COLO829 (cell line): Measurements from ENCODE around the gene DOK7.
"Not testable (repeated sequence)": the region's sequence is repeated elsewhere in the genome, so short reads cannot be mapped to it uniquely, and the experiment has no call there.

Experiments used
- DNase-seq: peaks from one replicate; pipeline ENCODE4 v3.0.0; 2012; ENCODE audit warnings: low spot score

Gene DOK7

DNA sequence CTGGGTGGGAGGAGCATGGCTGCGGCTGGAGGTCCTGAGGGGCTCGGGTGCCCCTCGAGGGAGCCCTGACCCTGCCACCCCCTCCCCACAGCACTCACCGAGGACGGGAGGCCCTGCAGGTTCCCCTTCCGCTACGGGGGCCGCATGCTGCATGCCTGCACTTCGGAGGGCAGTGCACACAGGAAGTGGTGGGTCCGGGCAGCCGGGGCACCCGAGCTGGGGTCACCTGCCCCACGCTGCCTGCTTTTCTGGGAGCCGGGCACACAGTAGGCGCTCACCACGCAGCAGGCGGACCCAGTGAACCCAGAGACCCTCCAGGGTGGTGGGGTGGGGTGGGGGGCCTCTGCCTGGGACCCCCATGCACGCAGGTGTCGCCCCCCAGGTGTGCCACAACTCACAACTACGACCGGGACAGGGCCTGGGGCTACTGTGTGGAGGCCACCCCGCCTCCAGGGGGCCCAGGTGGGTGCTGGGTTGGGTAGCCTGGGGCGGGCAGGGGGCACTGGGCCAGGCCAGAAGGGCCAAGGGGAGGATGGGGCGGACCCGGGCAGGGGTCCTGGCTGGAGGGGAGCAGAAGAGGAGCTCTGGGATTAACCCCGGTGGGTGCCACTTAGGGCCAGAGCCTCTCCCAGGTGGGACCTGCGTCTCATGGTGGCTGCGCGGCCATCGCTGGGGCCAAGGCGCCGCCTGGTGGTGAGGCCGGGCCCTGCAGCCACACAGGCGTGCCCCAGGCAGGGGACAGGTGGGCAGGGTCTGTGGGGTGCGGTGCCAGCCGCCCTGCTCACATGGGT is 20.0 kb upstream of the DOK7 start:
- peak; percentile 28 for DNase-seq

DNA sequence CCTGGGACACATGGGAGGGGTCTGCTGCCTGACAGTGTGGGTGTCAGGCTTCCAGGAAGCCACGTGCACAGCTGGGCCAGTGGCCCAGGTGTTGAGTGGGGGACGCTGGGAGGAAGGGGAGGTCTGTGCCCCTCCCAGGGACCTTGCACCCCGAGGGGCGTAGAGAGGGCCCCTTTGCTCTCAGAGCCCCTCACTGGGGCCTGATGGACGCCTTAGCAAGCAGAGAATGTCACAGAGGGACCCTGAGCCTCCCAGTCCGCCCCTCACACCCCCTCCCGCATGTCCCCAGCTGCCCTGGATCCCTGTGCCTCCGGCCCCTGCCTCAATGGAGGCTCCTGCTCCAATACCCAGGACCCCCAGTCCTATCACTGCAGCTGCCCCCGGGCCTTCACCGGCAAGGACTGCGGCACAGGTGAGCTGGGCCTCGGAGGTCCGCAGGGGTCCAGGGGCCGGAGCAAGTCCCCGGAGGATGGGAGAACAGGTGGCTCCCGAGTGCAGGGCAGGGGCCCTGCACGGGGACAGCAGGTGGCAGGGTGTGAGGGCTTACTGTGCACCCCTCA is 19.3 kb upstream of the DOK7 start:
- DNase-seq, result no peak

DNA sequence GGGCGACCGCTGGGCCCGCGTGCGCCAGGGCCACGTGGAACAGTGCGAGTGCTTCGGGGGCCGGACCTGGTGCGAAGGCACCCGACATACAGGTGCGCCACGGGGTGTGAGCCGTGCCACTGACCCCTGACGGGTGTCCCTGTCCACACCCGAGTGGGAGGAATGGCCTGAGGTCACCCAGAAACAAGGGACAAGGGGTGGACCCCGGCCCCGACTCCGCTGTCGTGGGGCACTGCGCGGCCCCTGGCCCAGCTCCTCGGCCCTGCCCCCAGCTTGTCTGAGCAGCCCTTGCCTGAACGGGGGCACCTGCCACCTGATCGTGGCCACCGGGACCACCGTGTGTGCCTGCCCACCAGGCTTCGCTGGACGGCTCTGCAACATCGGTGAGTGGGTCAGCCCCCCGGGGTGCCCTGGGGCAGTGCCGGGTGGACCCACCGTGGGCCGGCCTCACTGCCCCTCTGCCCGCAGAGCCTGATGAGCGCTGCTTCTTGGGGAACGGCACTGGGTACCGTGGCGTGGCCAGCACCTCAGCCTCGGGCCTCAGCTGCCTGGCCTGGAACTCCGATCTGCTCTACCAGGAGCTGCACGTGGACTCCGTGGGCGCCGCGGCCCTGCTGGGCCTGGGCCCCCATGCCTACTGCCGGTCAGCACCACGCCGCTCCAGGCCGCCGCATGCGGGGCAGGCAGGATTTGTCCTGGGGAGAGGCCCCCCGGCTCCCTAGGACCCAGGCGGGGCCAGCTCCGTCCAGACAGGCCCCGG is 18.6 kb upstream of the DOK7 start:
- DNase-seq, result no peak

DNA sequence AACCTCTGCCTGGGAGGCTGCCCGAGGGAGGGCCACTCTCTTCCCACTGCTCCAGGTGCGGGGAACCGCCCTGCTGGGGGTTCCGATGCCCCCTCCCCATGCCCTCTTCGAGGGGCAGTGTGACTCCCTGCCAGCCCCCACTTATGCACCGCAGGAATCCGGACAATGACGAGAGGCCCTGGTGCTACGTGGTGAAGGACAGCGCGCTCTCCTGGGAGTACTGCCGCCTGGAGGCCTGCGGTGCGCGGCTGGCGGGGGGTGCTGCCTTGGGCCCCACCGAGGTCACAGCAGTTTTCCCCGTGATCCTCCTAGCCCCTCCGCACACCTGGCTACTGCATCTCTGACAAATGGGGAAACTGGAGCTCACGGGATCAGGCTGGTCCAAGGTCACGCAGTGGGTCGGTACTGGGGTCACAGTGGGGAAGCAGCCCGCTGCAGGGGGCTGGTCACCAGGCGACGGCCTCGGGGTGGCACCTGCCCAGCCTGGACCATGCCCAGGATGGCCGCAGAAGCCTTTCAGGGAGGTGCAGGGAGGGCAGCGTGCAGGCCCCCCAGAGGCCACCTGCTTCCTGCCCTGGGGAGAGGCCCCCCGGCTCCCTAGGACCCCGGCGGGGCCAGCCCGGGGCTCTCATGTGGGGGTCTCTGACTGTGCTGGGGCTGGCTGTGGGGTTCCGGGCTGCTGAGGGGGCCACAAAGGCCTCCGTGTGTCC is 17.8 kb upstream of the DOK7 start:
- DNase-seq, result no peak

DNA sequence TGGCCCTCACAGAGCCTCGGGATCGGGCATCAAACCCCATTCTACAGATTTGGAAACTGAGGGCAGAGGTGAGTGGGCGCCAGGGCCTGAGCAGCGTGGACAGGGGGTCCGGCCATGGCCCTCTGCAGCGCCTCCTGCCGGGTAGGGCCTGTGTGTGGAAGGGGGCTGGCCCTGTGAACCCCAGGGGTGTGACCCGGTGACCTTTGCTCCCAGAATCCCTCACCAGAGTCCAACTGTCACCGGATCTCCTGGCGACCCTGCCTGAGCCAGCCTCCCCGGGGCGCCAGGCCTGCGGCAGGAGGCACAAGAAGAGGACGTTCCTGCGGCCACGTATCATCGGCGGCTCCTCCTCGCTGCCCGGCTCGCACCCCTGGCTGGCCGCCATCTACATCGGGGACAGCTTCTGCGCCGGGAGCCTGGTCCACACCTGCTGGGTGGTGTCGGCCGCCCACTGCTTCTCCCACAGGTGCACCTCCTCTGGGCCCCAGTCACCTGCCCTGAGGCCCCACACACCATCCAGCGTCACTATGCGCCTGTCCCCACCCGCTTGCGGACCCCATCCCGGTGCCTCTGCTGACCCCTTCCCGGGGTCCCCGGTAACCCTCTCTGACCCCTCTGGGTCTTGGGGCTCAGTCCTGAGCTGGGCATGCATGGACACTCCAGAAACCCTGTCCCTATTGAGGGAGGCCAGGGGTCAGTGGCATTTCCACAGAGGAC is 17.1 kb upstream of the DOK7 start:
- DNase-seq, result no peak

DNA sequence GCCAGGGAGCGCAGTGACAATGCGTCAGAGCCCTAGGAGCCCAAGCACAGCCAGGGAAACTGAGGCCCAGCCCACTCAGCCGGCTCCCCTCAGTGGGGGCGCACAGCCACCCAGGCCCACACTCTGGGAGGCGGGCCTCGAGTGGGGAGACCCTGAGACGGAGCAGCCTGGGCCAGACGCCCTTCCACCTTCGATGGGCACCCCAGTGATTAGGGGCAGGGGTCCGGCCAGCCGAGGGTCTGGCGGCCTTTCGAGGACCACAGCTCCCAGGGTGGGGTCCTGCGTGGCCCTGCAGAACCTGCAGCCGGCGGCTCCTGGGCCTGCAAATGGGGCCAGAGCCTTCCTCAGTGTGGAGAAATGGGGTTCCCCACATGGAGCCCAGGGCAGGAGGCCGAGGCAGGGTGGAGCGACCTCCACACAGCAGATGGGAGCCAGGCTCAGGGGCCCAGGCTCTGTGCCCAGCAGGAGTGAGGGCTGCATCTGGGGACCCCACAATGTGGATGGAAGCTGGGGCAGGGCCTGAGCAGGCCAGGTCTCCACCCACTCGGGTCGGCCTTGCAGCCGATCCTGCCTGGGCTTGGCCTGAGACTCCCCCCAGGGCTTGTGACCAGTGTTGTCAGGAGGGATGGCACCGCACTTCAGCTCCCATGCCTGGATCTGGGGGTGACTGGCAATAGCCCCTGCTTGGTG is 16.3 kb upstream of the DOK7 start:
- DNase-seq, result no peak

DNA sequence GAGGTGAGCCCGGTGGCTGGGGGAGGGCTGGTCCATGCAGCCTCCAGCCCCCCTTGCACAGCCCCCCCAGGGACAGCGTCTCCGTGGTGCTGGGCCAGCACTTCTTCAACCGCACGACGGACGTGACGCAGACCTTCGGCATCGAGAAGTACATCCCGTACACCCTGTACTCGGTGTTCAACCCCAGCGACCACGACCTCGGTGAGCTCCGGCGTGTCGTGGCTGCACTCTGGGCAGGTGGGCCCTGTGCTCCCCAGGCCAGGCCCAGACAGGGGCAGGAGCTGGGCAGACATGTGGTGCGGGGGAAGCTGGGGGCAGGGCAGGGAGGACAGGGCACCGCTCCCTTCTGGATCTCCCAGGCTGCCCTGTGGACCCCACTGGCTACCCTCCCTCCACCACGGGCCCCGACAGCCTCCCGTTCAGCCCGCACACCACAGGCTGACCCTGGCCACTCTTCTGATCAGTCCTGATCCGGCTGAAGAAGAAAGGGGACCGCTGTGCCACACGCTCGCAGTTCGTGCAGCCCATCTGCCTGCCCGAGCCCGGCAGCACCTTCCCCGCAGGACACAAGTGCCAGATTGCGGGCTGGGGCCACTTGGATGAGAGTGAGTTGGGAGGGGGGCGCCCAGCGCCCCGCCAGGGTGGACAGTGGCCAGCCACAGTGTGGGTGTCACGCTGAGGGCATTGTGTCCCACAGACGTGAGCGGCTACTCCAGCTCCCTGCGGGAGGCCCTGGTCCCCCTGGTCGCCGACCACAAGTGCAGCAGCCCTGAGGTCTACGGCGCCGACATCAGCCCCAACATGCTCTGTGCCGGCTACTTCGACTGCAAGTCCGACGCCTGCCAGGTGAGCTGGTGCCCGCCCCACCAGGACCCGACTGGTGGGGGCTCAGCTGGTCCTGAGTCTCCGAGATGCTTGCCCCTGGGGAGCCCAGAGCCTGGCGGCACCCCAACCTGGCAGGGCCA is 15.4 kb upstream of the DOK7 start:
- DNase-seq, result no peak

DNA sequence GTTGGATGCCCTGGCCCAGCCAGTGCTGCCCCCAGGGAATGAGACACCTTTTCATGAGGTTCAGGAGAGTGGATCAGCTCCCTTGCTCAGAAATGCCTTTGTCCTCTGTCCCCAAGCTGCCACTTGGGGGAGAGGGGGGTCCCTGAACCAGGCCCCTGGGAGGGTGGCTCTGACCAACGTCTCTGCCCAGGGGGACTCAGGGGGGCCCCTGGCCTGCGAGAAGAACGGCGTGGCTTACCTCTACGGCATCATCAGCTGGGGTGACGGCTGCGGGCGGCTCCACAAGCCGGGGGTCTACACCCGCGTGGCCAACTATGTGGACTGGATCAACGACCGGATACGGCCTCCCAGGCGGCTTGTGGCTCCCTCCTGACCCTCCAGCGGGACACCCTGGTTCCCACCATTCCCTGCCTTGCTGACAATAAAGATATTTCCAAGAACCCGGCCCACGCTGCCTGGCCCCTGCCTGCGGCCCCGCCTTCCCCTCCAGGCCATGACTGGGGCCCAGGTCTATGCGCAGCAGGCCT is 14.0 kb upstream of the DOK7 start:
- DNase-seq, result no peak

DNA sequence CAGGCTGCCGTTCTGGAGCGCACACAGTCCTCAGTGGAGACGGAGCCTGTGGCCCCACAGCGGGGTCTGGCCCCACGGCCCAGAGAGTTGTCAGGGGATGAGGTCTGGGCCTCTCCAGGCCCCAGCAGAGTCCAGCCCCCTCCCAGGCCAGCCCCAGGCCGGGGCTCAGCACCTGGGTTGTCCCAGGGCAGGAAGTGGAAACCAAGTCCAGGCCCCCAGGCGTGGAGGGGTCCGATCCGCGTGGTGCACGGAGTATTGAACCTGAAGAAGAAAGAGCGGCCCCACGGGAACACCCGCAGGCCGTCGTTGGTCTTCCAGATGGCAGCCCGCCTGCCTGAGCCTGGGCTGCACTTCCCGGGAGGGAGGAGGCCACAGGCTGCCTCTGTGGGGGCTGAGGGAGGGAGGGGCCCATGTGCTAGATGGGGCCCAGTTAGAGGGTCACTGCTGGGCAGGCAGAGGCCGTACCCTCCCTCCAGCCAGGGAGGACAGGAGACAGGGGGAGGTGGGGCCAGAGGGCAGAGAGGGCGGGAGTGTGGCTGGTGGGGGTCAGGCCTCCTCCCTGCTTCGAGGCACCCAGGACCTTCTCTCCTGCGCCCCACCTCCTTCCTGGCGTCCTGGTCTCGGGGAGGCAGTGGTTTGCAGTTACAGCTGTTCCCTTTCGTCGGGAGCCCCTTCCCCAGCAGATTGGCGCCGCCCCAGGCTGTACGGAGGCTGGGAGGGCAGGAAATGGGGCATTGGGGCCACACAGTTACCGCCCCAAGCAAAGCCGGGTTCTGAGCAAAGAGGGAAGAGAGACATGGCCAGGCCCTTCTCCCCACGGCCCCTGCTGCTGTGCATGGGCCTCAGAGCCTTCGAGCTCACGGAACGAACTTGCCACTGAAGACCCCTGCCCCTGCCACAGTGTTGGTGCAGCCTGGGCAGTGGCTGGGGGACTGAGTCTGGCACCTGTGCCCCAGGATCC is 13.3 kb upstream of the DOK7 start:
- DNase-seq, result no peak

DNA sequence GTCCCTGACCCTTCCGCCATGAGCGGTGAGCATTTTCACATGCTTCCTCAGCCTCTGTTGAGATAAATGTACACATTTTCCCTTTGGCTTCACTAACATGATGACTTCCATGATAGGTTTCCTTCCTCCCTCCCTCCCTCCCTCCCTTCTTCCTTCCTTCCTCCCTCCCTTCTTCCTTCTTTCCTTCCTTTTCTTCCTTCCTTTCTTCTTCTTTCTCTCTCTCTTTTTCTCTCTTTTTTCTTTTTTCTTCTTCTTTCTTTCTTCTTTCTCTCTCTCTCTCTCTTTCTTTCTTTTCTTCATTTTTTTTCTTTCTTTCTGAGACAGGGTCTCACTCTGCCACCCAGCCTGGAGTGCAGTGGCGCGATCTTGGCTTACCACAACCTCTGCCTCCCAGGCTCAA is 12.5 kb upstream of the DOK7 start:
- DNase-seq, result no peak

DNA sequence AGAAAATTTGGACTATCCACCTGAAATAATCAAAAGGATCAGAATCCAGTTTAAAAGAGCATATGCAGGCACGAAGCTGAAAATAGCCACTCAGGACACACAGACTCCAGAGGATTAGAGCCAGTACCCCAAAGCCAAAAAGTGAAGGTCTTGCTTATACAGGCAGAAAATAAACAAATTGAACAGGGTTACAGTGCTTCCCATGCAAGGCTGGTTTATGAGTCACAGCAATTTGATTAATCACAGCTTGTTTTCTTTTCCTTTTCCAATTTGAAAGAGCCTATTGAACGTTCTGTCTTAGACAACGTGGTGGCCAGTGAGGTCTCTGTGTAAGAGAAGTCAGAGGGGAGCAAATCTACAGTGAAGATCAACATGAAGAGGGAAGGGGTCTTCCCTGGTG is 11.2 kb upstream of the DOK7 start:
- DNase-seq, result peak; percentile 35

DNA sequence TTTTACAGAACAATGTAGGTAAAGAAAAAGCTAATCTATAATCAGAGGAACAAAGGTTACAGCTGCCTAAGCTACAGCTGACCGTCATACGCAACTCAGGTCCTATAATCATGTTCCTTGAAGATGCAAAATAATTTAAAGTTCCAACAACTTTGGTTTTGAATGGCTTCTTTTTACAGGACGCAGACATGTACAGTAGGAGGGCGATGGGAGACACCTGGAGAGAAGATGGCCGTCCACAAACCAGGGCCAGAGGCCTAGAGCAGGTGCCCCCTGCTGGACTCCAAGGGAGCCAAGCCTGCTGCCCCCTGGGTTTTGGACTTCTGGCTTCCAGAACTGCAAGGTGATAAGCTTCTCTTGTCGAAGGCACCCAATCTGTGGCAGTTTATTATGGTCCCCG is 10.7 kb upstream of the DOK7 start:
- peak; percentile 4 for DNase-seq

DNA sequence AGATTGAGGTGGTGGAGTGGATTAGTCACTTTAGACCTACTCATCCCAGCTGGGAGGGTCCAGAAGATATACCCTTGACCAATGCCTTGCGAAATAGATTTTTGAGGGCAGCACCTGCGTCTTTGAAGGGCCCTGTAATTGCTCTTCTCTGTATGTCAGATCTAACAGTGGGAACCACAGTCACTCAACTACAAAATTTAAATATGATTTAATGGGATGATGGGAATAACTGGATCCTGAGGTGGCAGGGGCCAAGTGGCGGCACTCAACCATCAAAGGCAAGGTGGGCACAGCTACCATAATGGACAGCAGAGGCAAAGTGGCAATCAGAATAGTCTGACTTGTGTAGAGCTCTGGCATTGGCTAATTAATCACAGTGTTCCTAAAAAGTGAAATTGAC is 7.5 kb upstream of the DOK7 start:
- not testable (repeated sequence) for DNase-seq

DNA sequence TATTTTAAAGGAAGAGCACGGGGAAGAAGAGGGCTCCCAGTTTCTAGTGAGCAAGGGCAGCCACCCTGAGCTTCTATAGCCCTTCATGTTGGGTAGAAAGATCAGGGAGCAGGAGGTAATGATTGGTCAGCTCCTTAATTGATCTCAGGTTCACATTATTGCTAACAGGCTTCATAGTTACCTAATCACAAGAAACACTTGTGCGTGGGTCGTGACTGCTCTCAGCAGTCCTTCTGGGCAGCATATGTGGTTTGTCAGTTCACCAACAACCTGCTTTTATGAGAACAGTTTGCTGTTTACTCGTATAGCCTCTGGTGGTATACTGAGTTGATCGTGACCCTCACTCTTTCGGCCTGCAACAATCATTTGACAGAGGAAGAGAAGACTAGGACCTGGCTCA is 4.7 kb upstream of the DOK7 start:
- no peak for DNase-seq

DNA sequence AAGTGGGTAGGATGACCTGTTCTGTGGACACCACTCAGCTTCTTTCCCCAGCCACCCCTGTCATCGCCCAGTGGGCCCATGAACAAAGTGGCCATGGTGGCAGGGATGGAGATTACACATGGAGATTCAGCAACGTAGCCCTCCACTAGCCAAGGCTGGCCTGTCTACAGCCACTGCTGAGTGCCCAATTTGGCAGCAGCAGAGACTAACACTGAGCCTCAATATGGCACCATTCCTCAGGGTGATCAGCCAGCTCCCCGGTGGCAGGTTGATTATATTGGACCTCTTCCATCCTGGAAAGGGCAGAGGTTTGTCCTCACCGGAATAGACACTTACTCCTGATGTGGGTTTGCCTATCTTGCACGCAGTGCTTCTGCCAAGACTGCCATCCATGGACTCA is 4.0 kb upstream of the DOK7 start:
- not testable (repeated sequence) for DNase-seq

DNA sequence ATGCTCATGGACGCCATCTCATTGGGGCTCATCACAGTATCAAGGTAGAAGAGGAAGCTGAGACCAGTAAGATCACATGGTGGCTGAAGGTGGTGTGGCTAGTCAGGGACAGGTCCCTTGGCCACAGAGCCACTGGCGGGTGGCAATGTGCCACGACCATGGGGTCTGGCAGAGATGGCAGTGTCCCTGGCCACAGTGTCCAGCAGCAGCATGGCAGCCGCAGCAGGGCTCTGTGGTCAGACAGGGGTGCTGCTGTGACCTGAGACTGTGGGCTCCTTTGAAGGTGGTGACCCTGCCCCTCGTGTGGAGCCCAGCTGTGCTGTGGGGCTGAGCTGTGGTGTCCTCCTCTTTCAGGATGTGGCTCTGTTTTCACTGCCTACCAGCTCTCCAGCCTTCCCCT is 2.2 kb upstream of the DOK7 start:
- no peak for DNase-seq

DNA sequence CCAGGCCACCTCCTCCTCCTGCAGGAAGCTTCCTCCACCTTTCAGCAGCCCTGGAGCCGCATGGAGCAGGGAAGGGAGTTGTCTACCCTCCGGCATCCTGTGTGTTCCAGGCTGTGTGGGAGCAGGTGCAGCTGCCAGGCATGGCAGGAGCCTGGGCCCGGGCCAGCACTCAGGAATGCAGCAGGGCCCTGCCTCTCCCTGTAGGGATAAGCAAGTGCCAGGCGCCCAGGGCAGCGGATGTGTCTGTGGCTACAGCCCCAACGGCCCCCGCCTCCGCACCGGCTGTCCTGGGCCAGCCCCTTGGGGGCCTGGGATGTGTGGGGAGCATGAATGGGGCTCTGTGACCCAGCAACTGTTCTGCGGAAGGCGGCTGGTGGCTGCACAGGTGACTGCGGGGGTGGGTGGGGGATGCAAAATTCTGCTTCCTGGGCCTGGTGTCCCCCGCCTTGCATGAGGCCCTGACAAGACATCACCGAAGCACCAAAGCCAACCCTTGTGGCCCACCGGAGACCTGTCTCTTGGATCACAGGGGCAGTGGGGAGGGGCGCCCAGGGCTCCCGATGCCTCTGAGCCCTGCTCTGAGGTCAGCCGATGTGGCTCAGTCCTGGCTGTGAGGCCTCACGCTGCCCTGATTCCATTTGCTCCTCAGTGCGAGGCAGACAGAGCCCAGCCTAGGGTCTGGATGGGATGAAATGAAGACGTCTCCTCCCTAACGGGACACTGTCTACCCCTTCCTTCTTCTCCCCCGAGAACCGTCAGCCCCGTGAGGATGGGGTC is 1.4 kb upstream of the DOK7 start:
- DNase-seq, result no peak

DNA sequence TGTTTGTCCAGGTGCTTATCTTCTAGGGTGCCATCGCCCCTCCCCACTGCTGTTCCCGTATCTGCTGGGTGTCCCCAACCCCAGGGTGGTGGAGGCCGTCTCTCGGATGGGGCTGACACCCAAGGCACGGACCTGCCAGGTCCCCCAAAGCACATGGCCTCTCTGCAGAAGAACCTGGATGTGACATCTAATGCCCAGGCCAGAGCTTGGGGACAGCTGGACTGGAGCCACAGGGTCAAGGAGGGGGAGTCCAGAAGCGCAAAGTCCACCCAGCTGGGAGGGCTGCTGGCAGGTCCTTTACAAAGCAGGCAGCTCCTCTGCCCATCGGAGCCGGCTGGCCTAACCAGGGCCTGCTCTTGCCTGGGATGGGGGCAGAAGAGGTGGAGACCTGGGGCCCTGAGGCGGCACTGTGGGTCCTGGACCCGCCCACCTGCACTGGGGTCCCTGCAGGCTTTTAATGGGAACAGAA is 751 bp upstream of the DOK7 start:
- no peak for DNase-seq
